ENCODE results near the gene DOK4. TPM values are rescaled to one million over a fixed set of nuclear protein-coding genes. Genes with fewer than 3 reads are reported as not detected.

DOK4 gene
- total RNA-seq, 1 experiment from 2014 or later, result 3.4 TPM

DNA sequence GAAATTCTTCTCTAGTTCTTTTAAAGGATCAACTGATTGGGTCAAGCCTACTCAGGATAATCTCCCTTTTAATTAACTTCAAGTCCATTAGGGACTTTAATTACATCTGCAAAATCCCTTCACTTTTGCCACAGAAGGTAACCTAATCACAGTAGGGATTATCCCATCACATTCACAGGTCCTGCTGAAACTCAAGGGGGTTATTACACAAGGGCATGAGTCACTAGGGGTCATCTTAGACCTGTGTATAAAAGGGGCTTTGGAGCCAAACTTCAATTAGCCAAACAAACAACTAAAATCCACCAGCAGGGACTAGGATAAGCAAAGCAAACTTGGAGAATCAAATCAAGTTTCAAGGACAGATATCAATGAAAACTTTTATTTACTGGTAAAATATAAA is 58.5 kb downstream of the DOK4 start:
- Histone ChIP-seq H3K27ac (ENCODE audit: low read length) (no peak overlapping the region), H3K9me2 (replicated peaks; ENCODE audit: insufficient read depth, low read length) (no peaks in the 10 kb centered on the region), H3K9me3 (ENCODE audit: low read length) (no peaks in the 10 kb centered on the region), H3K36me3 (ENCODE audit: insufficient read depth, low read length) (peaks cover 31% of the 10 kb centered on the region; the same call in 1 of the 2 replicates), H3K4me3 (ENCODE audit: low read length) (no peak overlapping the region), H2AFZ (ENCODE audit: low read length) (no peak overlapping the region), H4K20me1 (ENCODE audit: insufficient read depth, low read depth, low read length) (no peaks in the 10 kb centered on the region), H3K4me1 (ENCODE audit: low read length) (no peaks in the 10 kb centered on the region), H3K79me2 (ENCODE audit: low read length) (no peaks in the 10 kb centered on the region), H3K9ac (ENCODE audit: low read length) (no peak overlapping the region), H3K4me2 (ENCODE audit: low read depth, low read length, poor library complexity, severe bottlenecking) (no peak overlapping the region), H3K27me3 (ENCODE audit: low read length) (no peaks in the 10 kb centered on the region)
- DNase-seq, result no peak

DNA sequence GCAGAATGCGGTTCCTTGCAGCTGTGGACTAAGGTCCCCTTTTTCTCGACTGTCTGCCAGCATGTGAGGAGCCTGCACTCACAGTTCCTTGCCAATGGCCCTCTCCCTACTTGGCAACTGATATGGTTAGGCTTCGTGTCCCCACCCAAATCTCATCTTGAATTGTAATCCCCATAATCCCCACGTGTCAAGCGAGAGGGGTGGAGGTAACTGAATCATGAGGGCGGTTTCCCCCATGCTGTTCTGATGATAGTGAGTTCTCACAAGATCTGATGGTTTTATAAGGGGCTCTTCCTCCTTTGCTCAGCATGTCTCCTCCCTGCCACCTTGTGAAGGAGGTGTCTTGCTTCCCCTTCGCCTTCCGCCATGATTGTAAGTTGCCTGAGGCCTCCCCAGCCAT is 59.0 kb downstream of the DOK4 start:
- no peaks in the 10 kb centered on the region for H3K9me3 ChIP-seq (ENCODE audit: low read length)
- H3K36me3 ChIP-seq (ENCODE audit: insufficient read depth, low read length), result peaks cover 26% of the 10 kb centered on the region; the same call in 1 of the 2 replicates
- H3K27ac ChIP-seq (ENCODE audit: low read length), result no peak overlapping the region
- H3K4me1 ChIP-seq (ENCODE audit: low read length), result no peaks in the 10 kb centered on the region
- H3K4me2 ChIP-seq (ENCODE audit: low read depth, low read length, poor library complexity, severe bottlenecking), result no peak overlapping the region
- no peaks in the 10 kb centered on the region for H4K20me1 ChIP-seq (ENCODE audit: insufficient read depth, low read depth, low read length)
- H3K27me3 ChIP-seq (ENCODE audit: low read length), result no peaks in the 10 kb centered on the region
- no peak for DNase-seq
- no peak overlapping the region for H2AFZ ChIP-seq (ENCODE audit: low read length)
- H3K9me2 ChIP-seq (replicated peaks; ENCODE audit: insufficient read depth, low read length), result no peaks in the 10 kb centered on the region
- no peaks in the 10 kb centered on the region for H3K79me2 ChIP-seq (ENCODE audit: low read length)
- no peak overlapping the region for H3K4me3 ChIP-seq (ENCODE audit: low read length)
- no peak overlapping the region for H3K9ac ChIP-seq (ENCODE audit: low read length)

DNA sequence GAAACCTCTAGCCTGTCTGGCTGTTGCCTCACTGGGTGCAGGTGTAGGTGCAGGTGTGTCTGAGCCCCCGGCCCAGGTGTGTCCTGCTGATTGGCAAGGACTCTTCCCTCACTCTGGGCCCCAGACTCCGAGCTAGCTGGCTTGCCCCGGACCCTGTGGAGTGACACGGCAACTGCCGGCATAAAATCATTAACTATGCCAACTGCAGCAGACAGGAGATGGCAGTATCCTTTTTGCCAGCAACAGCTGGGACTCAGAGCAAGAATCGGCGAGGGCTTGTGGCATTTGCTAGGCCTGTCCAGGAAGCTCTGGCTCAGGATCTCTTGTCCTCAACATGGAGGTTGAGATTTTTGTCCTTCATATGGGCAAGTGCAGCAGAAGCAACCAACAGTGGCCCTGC is 59.9 kb downstream of the DOK4 start:
- no peak for DNase-seq
- no peak overlapping the region for H2AFZ ChIP-seq (ENCODE audit: low read length)
- H3K27ac ChIP-seq (ENCODE audit: low read length), result no peak overlapping the region
- no peaks in the 10 kb centered on the region for H3K9me2 ChIP-seq (replicated peaks; ENCODE audit: insufficient read depth, low read length)
- H3K9me3 ChIP-seq (ENCODE audit: low read length), result no peaks in the 10 kb centered on the region
- H4K20me1 ChIP-seq (ENCODE audit: insufficient read depth, low read depth, low read length), result no peaks in the 10 kb centered on the region
- H3K4me2 ChIP-seq (ENCODE audit: low read depth, low read length, poor library complexity, severe bottlenecking), result no peak overlapping the region
- H3K4me3 ChIP-seq (ENCODE audit: low read length), result no peak overlapping the region
- no peaks in the 10 kb centered on the region for H3K27me3 ChIP-seq (ENCODE audit: low read length)
- no peak overlapping the region for H3K9ac ChIP-seq (ENCODE audit: low read length)
- no peaks in the 10 kb centered on the region for H3K79me2 ChIP-seq (ENCODE audit: low read length)
- no peaks in the 10 kb centered on the region for H3K4me1 ChIP-seq (ENCODE audit: low read length)
- peaks cover 21% of the 10 kb centered on the region; the same call in 1 of the 2 replicates for H3K36me3 ChIP-seq (ENCODE audit: insufficient read depth, low read length)

DNA sequence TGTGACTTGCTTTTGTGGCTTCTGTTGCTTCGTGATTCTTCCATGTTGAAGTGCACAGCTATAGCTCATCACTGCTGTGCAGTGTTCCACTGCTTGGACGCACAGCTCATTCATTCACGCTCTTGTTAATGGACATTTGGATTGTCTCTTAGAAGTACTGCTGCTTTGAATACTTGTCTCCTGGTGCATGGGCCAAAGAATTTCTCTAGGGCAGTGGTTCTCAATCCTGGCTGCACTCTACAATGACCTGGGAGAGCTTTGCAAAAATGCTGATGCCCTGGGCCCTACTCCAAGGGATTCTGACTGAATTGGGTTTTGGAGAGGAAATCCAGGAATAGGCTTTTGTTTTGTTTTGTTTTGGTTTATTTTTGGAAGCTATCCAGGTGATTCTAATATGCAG is 61.7 kb downstream of the DOK4 start:
- no peaks in the 10 kb centered on the region for H3K9me3 ChIP-seq (ENCODE audit: low read length)
- H3K27ac ChIP-seq (ENCODE audit: low read length), result no peak overlapping the region
- H3K4me2 ChIP-seq (ENCODE audit: low read depth, low read length, poor library complexity, severe bottlenecking), result no peak overlapping the region
- H3K9me2 ChIP-seq (replicated peaks; ENCODE audit: insufficient read depth, low read length), result no peaks in the 10 kb centered on the region
- H2AFZ ChIP-seq (ENCODE audit: low read length), result no peak overlapping the region
- no peaks in the 10 kb centered on the region for H3K27me3 ChIP-seq (ENCODE audit: low read length)
- H4K20me1 ChIP-seq (ENCODE audit: insufficient read depth, low read depth, low read length), result no peaks in the 10 kb centered on the region
- 0 out of 2 replicates have a peak, but pooled peaks cover 9% of the 10 kb centered on the region for H3K36me3 ChIP-seq (ENCODE audit: insufficient read depth, low read length)
- H3K4me1 ChIP-seq (ENCODE audit: low read length), result no peaks in the 10 kb centered on the region
- no peak overlapping the region for H3K9ac ChIP-seq (ENCODE audit: low read length)
- no peak overlapping the region for H3K4me3 ChIP-seq (ENCODE audit: low read length)
- DNase-seq, result no peak
- H3K79me2 ChIP-seq (ENCODE audit: low read length), result no peaks in the 10 kb centered on the region

DNA sequence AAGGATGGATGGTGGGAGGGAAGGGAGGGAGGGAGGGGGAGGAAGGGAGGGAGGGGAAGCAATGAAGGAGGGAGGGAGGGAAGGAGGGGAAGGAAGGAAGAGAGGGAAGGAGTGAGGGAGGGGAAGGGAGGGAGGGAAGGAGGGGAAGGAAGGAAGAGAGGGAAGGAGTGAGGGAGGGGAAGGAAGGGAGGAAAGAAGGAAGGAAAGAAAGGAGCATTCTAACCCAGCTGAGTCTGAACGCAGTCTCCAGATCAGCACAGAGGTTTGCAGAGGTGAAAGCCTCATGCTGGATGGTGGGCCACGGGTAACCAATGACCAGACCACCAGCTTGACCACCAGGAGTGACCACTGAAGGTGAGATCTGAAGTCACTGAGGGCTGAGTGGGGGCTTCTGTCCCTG is 63.1 kb downstream of the DOK4 start:
- Histone ChIP-seq H3K27me3 (ENCODE audit: low read length) (no peaks in the 10 kb centered on the region), H3K9ac (ENCODE audit: low read length) (no peak overlapping the region), H3K4me2 (ENCODE audit: low read depth, low read length, poor library complexity, severe bottlenecking) (no peak overlapping the region), H2AFZ (ENCODE audit: low read length) (no peak overlapping the region), H3K9me3 (ENCODE audit: low read length) (no peaks in the 10 kb centered on the region), H4K20me1 (ENCODE audit: insufficient read depth, low read depth, low read length) (no peaks in the 10 kb centered on the region), H3K4me3 (ENCODE audit: low read length) (no peak overlapping the region), H3K79me2 (ENCODE audit: low read length) (no peaks in the 10 kb centered on the region), H3K36me3 (ENCODE audit: insufficient read depth, low read length) (0 out of 2 replicates have a peak, but pooled peaks cover 3% of the 10 kb centered on the region), H3K4me1 (ENCODE audit: low read length) (peaks cover 9% of the 10 kb centered on the region), H3K9me2 (replicated peaks; ENCODE audit: insufficient read depth, low read length) (no peaks in the 10 kb centered on the region), H3K27ac (ENCODE audit: low read length) (no peak overlapping the region)
- DNase-seq, result no peak

DNA sequence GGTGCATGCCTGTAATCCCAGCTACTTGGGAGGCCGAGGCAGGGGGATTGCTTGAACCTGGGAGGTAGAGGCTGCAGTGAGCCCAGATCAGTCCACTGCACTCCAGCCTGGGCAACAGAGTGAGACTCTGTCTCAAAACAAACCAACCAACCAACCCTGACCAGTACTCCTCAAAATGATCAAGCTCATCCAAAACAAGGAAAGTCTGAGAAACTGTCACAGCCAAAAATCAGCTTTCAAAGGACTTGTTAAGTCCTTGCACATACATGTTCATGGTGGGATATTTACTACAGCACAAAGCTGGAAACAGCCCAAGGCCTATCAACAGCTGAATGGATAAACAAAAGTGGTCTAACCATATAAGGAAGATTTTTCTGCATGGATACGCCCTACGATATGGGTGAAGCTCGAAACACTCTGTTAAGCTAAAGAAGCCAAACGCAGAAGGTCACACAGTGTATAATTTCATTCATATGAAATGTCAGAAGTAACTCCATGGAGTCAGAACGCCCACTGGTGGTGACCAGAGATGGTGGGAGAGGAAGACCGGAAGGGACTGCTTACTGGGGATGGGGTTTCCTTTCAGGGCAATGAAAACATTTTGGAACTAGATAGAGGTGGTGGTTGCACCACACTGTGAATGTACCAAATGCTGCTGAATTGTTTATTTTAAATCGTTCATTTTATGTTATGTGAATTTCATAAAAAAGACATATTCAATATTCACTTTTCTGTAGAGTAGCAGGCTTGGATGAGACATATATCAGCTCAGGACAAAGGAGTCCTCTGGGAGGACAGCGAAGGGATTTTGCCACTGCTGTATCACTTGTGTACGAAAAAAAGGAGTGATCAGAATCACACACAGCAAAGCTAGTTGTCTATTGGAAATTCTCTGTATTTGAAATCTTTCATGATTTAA is 64.0 kb downstream of the DOK4 start:
- H2AFZ ChIP-seq (ENCODE audit: low read length), result no peak overlapping the region

More for the DNA sequence above, 64.0 kb downstream of the DOK4 start:
- DNase-seq, result peak; percentile 69
- Histone ChIP-seq H3K4me2 (ENCODE audit: low read depth, low read length, poor library complexity, severe bottlenecking) (no peak overlapping the region), H3K36me3 (ENCODE audit: insufficient read depth, low read length) (no peaks in the 10 kb centered on the region), H3K9me3 (ENCODE audit: low read length) (no peaks in the 10 kb centered on the region), H3K27me3 (ENCODE audit: low read length) (no peaks in the 10 kb centered on the region), H3K27ac (ENCODE audit: low read length) (no peak overlapping the region), H3K4me3 (ENCODE audit: low read length) (no peak overlapping the region), H3K4me1 (ENCODE audit: low read length) (peaks cover 9% of the 10 kb centered on the region), H3K9ac (ENCODE audit: low read length) (no peak overlapping the region), H4K20me1 (ENCODE audit: insufficient read depth, low read depth, low read length) (no peaks in the 10 kb centered on the region), H3K79me2 (ENCODE audit: low read length) (no peaks in the 10 kb centered on the region), H3K9me2 (replicated peaks; ENCODE audit: insufficient read depth, low read length) (no peaks in the 10 kb centered on the region)

Other genes with a start within 250 kb of the DOK4 start
- 44.5 and 96.8 TPM in 2 replicates for gene ARL2BP, start 241.2 kb downstream of the DOK4 start, total RNA-seq (2014; rRNA removed; shearing (Covaris generic); ENCODE audit: low replicate concordance)
- not detected in 2 replicates for gene PLLP, start 201.8 kb downstream of the DOK4 start, total RNA-seq (2014; rRNA removed; shearing (Covaris generic); ENCODE audit: low replicate concordance)
- gene CCL22, start 127.7 kb downstream of the DOK4 start, total RNA-seq (2014; rRNA removed; shearing (Covaris generic); ENCODE audit: low replicate concordance), result not detected in 2 replicates
- gene CX3CL1, start 114.0 kb downstream of the DOK4 start, total RNA-seq (2014; rRNA removed; shearing (Covaris generic); ENCODE audit: low replicate concordance), result not detected in 2 replicates
- not detected in 2 replicates for gene CCL17, start 81.7 kb downstream of the DOK4 start, total RNA-seq (2014; rRNA removed; shearing (Covaris generic); ENCODE audit: low replicate concordance)
- 37.7 and 70.6 TPM in 2 replicates for gene CIAPIN1, start 39.1 kb downstream of the DOK4 start, total RNA-seq (2014; rRNA removed; shearing (Covaris generic); ENCODE audit: low replicate concordance)
- gene COQ9, start 39.0 kb downstream of the DOK4 start, total RNA-seq (2014; rRNA removed; shearing (Covaris generic); ENCODE audit: low replicate concordance), result 39.5 and 46.9 TPM in 2 replicates
- 75.5 and 87.6 TPM in 2 replicates for gene POLR2C, start 23.8 kb downstream of the DOK4 start, total RNA-seq (2014; rRNA removed; shearing (Covaris generic); ENCODE audit: low replicate concordance)
- 5.9 and 25.7 TPM in 2 replicates for gene CCDC102A, start 50.1 kb upstream of the DOK4 start, total RNA-seq (2014; rRNA removed; shearing (Covaris generic); ENCODE audit: low replicate concordance)
- gene ADGRG5, start 56.1 kb upstream of the DOK4 start, total RNA-seq (2014; rRNA removed; shearing (Covaris generic); ENCODE audit: low replicate concordance), result 2.9 and 3.0 TPM in 2 replicates
- not detected in 2 replicates for gene ADGRG1, start 142.1 kb upstream of the DOK4 start, total RNA-seq (2014; rRNA removed; shearing (Covaris generic); ENCODE audit: low replicate concordance)
- not detected in 2 replicates for gene ADGRG3, start 181.8 kb upstream of the DOK4 start, total RNA-seq (2014; rRNA removed; shearing (Covaris generic); ENCODE audit: low replicate concordance)
- not detected in 2 replicates for gene DRC7, start 208.3 kb upstream of the DOK4 start, total RNA-seq (2014; rRNA removed; shearing (Covaris generic); ENCODE audit: low replicate concordance)
- 17.4 and 40.0 TPM in 2 replicates for gene KATNB1, start 249.3 kb upstream of the DOK4 start, total RNA-seq (2014; rRNA removed; shearing (Covaris generic); ENCODE audit: low replicate concordance)

Data from Karpas-422 (cell line).